Mucosa of descending colon (tissue), 3 donors: ENCODE results near the gene SMG6. TPM values are rescaled to one million over a fixed set of nuclear protein-coding genes. Genes with fewer than 3 reads are reported as not detected.

Experiments used
- ATAC-seq: fragments of 200-7000 bp; cut with Tn5 transposase; one replicate; pipeline ENCODE4 v1.9.1; 2020; ENCODE audit warnings: mild to moderate bottlenecking, moderate library complexity
- DNase-seq, 3 donors: peaks; one replicate each; pipeline ENCODE4 v3.0.0-alpha.2; 2020
- H3K36me3 ChIP-seq: fragments of 200-600 bp; one replicate; pipeline ENCODE4 v1.8.0; 2021; ENCODE audit warnings: low read depth, mild to moderate bottlenecking
- H3K4me1 ChIP-seq: fragments of 200-600 bp; one replicate; pipeline ENCODE4 v1.8.0; 2021; ENCODE audit warnings: low read depth, mild to moderate bottlenecking
- H3K4me3 ChIP-seq: fragments of 200-600 bp; one replicate; pipeline ENCODE4 v1.8.0; 2021; ENCODE audit warnings: mild to moderate bottlenecking
- H3K9me3 ChIP-seq: fragments of 200-600 bp; one replicate; pipeline ENCODE4 v1.8.0; 2021; ENCODE audit warnings: mild to moderate bottlenecking
- CTCF ChIP-seq: fragments of 200-600 bp; IDR thresholded peaks from one replicate; pipeline ENCODE4 v1.8.0; 2022; ENCODE audit warnings: antibody characterized with exemption, mild to moderate bottlenecking
- intact Hi-C, 2 donors: fragments of 100-400 bp; cut with DNase I in 1 of 2; cut with micrococcal nuclease in 1 of 2; formaldehyde crosslinking; loops; one replicate each; pipeline versions ENCODE4 v1.11.0 to v1.11.1; 2022; cut with DNase I, micrococcal nuclease
- total RNA-seq, 3 donors: library from RNA; stranded (reverse); fragmentation: NEBNext Ultra II Directional in 2 of 3; extraction: Animal tissue kit (Norgen Biotek cat#: 25700) in 2 of 3; gene quantifications; one replicate each; pipeline versions ENCODE4 v1.2.1 to v1.2.4, GENCODE V29; 2021 to 2023
- donor health status: DM: no; HTN: no; CAD: no; lungs with moderate emphysema.
- donor health status: DM: no; HTN: no; CAD: no.
- donor health status: DM: no; HTN: yes; CAD: no.

The SMG6 gene
- total RNA-seq, 3 donors from 2014 or later, result 25.9 to 41.6 (median 38.8) TPM

DNA sequence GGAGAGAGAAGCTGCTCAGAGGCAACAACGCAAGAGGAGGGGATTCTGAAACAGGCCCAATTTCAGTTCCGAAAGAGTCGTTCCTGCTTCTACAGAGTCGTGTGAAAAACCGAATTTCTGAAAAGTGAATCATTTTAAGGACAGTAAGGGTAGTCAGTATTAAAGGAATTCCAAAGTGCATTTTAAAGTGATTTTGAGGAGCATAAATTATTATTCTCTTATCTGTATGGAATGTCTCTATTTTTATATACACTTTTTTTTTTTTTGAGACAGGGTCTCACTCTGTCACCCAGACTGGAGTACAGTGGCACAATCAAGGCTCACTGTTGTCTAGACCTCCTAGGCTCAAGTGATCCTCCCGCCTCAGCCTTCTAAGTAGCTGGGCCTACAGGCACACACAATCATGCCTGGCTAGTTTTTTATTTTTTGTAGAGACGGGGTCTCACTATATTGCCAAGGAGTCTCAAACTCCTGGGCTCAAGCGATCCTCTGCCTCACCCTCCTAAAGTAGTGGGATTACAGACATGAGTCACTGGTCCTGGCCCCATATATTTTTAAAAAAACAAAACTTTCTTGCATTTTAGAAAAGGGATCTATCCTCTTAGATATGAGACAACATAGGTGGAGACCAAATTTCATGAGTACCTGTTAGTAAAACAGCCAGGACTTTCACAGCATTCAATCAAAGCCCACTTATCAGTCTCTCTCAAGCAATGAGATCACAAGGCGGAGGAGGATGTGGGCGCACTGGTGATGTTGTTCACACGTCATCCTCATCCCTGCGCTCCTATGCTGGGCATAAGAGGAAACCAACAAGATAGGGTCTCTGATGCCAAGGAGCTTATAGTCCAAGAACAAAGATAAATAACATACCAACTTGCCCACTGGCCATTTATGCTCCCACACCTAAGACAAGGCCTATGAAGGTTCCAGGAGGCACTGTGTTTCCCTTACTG lies 53.2 kb downstream of the SMG6 start:
- intact Hi-C loops, result no loop called here
- ATAC-seq (peak; percentile 40), DNase-seq (no peak)
- H3K4me1 ChIP-seq, result no peaks in the 10 kb centered on the region
- no peaks in the 10 kb centered on the region for H3K36me3 ChIP-seq
- no peaks in the 10 kb centered on the region for H3K9me3 ChIP-seq
- TF ChIP-seq CTCF, result no peak
- H3K4me3 ChIP-seq, result no peak overlapping the region

DNA sequence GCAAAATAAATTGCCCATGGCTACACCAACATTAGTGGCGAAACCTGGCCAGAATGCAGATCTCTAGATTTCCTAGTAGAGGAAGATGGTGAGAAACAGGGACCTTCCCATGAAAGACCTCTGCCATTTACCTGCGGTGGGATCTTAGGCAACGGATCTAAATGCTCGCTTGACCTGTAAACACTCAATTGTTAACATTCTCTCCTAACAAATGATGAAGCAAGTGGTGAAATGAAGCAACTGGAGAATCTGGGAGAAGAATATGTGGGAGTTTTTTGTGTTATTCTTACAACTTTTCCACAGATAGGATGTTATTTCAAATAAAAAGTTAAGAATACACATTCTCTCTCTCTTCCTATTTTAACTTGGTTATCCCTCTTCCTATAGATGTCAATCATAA lies 56.6 kb downstream of the SMG6 start:
- Histone ChIP-seq H3K9me3 (no peaks in the 10 kb centered on the region), H3K4me1 (no peaks in the 10 kb centered on the region), H3K36me3 (no peaks in the 10 kb centered on the region), H3K4me3 (no peak overlapping the region)
- TF ChIP-seq CTCF, result no peak
- intact Hi-C loops, result no loop called here
- DNase-seq (no peak), ATAC-seq (no peak)

- Histone ChIP-seq H3K9me3 (no peaks in the 10 kb centered on the region), H3K4me3 (no peak overlapping the region), H3K4me1 (no peaks in the 10 kb centered on the region), H3K36me3 (no peaks in the 10 kb centered on the region)
- peak; percentile 97 for ATAC-seq
- DNase-seq, result peak; percentile 87 to 89 (median 88)
- intact Hi-C loops, result loop anchor here in 1 of 2 donors (5.0 kb wide), 1 partner anchor 188 kb away; the partner anchor contains the start of gene HIC1
- peak; percentile 93 for TF ChIP-seq CTCF
Measured at GRCh38 chr17:2244545-2245525, 58.8 kb downstream of the SMG6 start.

- no peaks in the 10 kb centered on the region for H3K4me1 ChIP-seq
- ATAC-seq, result no peak
- intact Hi-C loops, result loop anchor here in 1 of 2 donors (5.0 kb wide), 1 partner anchor 187 kb away; the partner anchor contains the start of gene HIC1
- no peak overlapping the region for H3K4me3 ChIP-seq
- H3K36me3 ChIP-seq, result no peaks in the 10 kb centered on the region
- no peak for TF ChIP-seq CTCF
- DNase-seq, result no peak
- no peaks in the 10 kb centered on the region for H3K9me3 ChIP-seq
Measured at GRCh38 chr17:2243953-2244352, 59.6 kb downstream of the SMG6 start.

- no peak for TF ChIP-seq CTCF
- H3K9me3 ChIP-seq, result no peaks in the 10 kb centered on the region
- intact Hi-C loops, result loop anchor here (2.0 to 5.0 kb wide), 2 partner anchors 183 to 185 kb away; partner anchors contain the start of gene HIC1 (in 1 of the 2)
- H3K4me3 ChIP-seq, result no peak overlapping the region
- DNase-seq, result no peak
- peaks cover 3% of the 10 kb centered on the region for H3K4me1 ChIP-seq
- no peak for ATAC-seq
- no peaks in the 10 kb centered on the region for H3K36me3 ChIP-seq
Measured at GRCh38 chr17:2241823-2242222, 61.8 kb downstream of the SMG6 start.
